Activated CD8-positive, alpha-beta memory T cell treated with anti-CD3 and anti-CD28 coated beads, Interleukin-2, amount 50 U/mL, for 1 hour (primary cell): ENCODE results near the gene DKK1.

Experiments used
- DNase-seq: peaks from one replicate; pipeline ENCODE4 v3.0.0-alpha.2; 2020; ENCODE audit errors: extremely low read depth

Gene DKK1, protein sequence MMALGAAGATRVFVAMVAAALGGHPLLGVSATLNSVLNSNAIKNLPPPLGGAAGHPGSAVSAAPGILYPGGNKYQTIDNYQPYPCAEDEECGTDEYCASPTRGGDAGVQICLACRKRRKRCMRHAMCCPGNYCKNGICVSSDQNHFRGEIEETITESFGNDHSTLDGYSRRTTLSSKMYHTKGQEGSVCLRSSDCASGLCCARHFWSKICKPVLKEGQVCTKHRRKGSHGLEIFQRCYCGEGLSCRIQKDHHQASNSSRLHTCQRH

DNA sequence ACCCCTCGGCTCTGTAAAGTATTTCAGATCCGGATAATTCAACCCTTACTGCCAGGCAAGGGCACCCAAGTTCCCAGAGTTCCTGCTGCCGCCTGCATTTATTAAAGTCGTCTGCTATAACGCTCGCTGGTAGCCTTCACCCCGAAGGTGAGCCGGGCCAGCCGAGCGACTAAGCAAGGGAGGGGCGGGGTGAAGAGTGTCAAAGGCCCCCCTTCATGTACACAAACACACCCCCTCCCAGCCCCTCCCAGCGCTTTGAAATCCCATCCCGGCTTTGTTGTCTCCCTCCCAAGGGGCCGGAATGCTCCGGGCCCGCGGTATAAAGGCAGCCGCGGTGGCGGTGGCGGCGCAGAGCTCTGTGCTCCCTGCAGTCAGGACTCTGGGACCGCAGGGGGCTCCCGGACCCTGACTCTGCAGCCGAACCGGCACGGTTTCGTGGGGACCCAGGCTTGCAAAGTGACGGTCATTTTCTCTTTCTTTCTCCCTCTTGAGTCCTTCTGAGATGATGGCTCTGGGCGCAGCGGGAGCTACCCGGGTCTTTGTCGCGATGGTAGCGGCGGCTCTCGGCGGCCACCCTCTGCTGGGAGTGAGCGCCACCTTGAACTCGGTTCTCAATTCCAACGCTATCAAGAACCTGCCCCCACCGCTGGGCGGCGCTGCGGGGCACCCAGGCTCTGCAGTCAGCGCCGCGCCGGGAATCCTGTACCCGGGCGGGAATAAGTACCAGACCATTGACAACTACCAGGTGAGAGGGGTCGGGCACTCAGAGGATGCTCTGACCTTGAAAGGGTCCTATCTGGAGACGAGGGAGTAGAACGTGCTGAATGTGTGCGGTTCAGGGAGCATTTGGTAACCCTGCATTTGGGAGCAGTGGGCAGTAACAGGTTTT lies at the start of gene DKK1:
TSS of gene DKK1 (plus strand) at position 349 of the 889 bp plus-strand sequence. CDS start at position 503, 154 bp downstream.
- DNase-seq, result no peak

DNA sequence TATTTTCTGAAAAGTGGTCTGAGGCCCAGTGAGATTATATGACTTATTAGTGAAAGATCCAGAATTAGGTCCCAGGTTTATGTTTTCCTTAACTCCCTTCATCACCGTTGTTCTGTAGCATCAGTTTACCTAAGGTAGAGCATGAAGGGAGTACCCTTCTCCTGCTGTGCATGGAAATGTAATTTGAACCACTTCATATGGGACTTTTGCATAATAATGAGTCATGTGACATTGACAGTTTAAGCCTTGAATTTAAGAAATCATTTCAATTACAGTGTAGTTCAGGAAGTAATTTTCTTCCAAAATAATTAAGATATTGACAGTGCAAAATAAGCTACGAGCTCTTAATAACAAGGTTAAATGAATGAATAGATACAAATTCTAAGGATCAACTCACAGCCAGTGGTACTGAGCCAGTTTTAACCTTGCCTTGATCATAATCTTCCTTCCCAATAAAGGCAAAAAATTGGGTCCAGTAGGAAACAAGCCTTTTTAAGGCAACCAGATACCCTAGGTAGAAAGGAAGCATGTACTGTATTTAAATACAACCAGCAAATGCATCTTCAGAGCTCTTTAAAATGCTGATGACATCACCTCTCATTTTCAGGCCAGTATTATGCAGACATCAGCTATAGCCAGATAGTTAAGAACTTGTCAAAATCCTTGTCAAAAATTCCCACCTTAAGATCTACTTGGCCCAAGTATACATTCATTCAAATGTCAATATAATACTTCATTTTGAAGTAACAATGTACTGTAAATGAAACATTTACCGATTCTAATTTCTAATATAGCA lies 48.8 kb upstream of the DKK1 start:
- no peak for DNase-seq

DNA sequence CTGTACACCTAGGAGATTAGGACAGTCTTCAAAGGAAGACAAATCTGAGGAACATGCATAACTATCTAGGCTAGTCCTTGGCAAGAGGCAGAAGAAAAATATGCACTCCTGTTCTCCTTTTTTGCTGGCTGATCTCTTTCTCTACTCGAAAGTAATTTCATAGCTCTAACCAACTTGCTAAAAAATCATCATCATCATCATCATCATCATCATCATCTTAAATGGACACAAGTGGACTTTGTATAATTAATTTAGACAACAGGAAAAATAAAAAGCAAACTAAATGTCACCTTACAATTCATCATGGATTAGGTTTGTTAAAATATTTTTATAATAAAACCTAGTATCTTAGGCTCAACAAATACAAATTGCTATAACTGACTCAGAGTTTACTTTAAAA lies 47.2 kb upstream of the DKK1 start:
- DNase-seq, result no peak

DNA sequence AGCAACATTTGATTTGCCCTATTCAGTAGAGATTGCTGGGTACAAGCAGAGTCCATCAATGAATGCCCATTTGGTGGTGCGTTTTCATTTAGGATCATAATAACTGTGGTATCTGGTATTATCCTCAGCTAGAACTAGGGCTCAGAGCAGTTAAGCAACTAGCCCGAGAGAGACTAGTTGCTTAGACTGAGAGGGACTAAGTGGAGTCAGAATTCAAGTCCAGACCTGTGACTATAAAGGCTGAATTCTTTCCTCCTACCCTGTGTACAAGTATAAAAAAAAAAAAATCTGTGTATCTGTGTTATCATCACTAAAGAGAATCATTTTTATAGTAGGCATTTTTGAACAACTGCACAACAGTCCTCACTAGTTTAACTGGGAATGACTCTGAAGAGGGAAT lies 45.3 kb upstream of the DKK1 start:
- no peak for DNase-seq

GRCh38 chr10:52269233-52269632 lies 44.8 kb upstream of the DKK1 start:
- DNase-seq, result no peak

DNA sequence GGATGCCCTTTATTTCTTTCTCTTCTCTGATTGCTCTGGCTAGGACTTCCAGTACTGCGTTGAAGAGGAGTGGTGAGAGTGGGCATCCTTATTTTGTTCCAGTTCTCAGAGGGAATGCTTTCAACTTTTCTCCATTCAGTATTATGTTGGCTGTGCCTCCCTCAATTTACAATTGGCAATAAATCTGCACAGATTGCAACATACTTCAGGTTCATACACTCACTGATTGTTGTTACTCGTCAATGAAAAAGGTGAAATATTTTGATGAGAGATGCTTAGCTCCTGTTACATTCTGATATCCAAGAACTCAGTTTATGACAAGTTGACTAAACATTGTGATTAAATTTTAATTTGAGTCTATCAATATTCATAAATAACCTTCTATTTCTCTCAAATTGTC lies 37.9 kb upstream of the DKK1 start:
- no peak for DNase-seq

DNA sequence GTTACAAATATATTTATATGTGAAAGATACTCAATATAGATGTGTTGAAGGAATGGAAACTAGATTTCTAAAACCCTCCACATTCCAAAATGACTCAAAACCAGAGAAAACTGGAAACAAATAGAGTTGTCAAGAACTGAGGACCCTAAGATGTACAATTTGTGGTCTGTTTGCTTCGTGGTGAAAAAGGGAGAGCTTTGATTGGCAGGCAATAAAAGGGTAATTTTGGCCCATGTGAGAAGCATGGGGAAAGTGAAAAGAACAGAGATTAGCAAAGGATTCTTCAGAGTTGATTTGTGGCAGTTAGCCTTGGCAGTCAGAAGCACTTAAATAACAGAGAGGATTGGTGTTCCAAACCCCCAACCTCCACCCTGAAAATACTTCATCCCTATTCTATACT lies 37.1 kb upstream of the DKK1 start:
- no peak for DNase-seq

DNA sequence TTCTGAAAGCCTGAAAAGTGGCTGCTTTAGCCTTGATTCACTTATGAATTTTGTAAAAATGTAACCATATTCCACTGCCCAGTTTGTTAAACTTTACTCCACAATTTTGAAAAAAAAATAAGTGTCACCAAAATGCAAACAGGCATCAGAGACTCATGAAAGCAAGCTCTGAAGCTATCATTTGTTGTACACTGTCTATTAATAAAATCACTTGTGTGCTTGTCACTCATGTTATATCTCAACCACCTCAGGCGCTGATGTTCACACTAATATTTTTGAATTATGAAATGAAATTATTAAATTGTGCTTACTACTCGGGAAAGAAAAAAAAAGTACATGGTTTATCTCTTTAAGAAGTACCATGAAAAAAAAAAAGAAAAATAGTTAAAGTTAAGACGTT lies 34.5 kb upstream of the DKK1 start:
- DNase-seq, result no peak

DNA sequence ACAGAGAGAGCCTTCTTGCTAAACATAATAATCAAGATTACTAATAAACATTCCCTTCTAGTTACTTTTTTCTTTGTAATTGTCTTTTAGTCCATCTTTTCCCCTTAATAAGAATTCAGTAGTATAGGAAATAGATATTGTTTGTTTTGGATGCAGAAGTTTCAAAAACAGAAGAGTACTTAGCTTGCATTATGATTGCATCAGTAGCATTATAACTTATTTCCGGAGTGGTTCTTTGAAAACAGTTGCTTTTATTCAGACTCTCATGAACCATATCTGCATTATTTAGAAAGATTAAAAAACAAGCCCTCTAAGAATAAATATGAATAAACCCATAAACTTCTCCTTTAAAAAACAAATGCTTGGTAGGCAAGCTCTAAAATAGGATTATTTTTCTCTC lies 34.0 kb upstream of the DKK1 start:
- no peak for DNase-seq

GRCh38 chr10:52283174-52283573 lies 30.9 kb upstream of the DKK1 start:
- no peak for DNase-seq

- DNase-seq, result no peak
These were observed 29.6 kb upstream of the DKK1 start for GRCh38 chr10:52284416-52285013.

DNA sequence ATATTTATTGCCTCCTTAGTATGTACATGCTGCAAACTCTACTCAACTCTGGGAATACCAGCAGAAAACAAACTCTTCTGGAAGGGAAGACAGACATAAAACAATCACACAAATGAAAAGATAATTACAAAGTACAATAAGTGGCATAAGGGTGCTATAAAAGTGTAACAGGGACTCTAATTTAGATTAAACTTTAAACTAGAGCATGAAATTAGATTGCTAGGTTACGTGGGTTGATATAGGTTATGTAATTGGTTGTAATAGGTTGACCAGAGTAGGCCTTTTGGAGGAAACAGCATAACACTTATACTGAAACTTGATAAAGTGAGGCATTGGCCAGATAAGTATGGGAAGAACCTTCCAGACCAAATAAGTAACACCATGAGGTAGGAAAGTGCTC lies 26.2 kb upstream of the DKK1 start:
- no peak for DNase-seq

GRCh38 chr10:52297747-52298146 lies 16.3 kb upstream of the DKK1 start:
- no peak for DNase-seq

GRCh38 chr10:52300599-52301277 lies 13.3 kb upstream of the DKK1 start:
- DNase-seq, result no peak

GRCh38 chr10:52308251-52309031 lies 5.6 kb upstream of the DKK1 start:
- no peak for DNase-seq

- no peak for DNase-seq
These were observed 1.2 kb upstream of the DKK1 start for GRCh38 chr10:52312942-52313255.

GRCh38 chr10:52313256-52313932 lies 687 bp upstream of the DKK1 start:
- no peak for DNase-seq

DNA sequence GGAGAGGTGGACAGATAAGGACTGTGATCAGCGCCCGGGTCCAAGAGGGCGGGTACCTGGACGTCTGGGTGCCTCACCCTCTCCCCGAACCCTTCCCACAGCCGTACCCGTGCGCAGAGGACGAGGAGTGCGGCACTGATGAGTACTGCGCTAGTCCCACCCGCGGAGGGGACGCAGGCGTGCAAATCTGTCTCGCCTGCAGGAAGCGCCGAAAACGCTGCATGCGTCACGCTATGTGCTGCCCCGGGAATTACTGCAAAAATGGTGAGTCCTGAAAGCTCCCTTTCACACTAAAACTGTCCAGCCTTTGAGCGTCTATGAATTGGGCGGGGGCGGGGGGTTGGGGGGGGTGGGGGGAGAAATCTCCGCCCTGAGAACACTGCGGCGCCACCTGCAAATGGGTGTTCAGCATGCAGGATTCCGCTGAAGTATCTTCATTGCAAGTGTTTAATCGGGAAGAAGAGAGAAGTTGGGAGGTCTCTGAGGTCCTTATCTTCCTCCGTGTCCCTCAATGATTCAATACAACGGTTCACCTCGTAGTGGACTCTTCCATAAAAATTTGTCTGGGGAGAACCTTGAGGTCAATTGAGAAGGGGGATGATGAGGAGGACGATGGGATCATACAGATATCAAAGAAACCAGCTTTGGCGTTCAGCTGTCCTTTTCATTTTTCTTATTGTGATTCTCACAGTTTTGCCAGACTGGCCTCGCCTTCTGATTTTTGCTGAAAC lies 906 bp downstream of the DKK1 start:
- no peak for DNase-seq

DNA sequence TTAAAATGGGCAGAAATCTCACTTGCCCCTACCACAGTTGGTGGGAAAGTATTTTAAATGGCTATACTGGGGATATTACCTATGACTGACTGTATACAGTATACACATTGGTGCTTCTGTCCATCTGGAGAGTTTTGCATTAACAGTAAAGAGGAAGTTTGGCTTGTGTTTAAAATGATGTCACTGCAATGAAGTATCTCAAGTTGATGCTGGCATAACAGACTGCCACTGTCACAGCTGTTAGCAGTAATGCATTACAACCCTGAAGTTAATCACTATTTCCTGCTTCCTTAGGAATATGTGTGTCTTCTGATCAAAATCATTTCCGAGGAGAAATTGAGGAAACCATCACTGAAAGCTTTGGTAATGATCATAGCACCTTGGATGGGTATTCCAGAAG lies 1.9 kb downstream of the DKK1 start:
- DNase-seq, result no peak

- no peak for DNase-seq
These were observed 2.4 kb downstream of the DKK1 start for GRCh38 chr10:52316500-52316899.
